SK-N-SH treated with all-trans-retinoic acid at 6 μM for 48 hours (cell line): Measurements from ENCODE around the gene TRABD2A.
A peak's percentile ranks its signal among the peaks of the same experiment; 100 is the strongest.

Experiments
- ATAC-seq: fragments of 200-7000 bp; cut with Tn5 transposase; 3 replicates; pipeline ENCODE4 v1.9.1; 2020; ENCODE audit warnings: mild to moderate bottlenecking, moderate library complexity
- BACH2 ChIP-seq: fragments of 250-450 bp; sonication (Bioruptor Pico); IDR thresholded peaks from 2 replicates; pipeline ENCODE4 v1.9.0; 2021; ENCODE audit warnings: mild to moderate bottlenecking, borderline replicate concordance
- CSDC2 ChIP-seq: fragments of 250-450 bp; sonication (Bioruptor Pico); IDR thresholded peaks from 2 replicates; pipeline ENCODE4 v1.5.0; 2020; ENCODE audit warnings: mild to moderate bottlenecking, moderate library complexity
- ESRRG ChIP-seq: fragments of 250-450 bp; sonication (Bioruptor Pico); IDR thresholded peaks from 2 replicates; pipeline ENCODE4 v1.6.1; 2021; ENCODE audit warnings: mild to moderate bottlenecking
- GLIS3 ChIP-seq: fragments of 250-450 bp; sonication (Bioruptor Pico); IDR thresholded peaks from 2 replicates; pipeline ENCODE4 v1.5.0; 2020; ENCODE audit warnings: mild to moderate bottlenecking, moderate library complexity
- ISL1 ChIP-seq: fragments of 250-450 bp; sonication (Bioruptor Pico); IDR thresholded peaks from 2 replicates; pipeline ENCODE4 v2.1.2; 2022; ENCODE audit warnings: mild to moderate bottlenecking, moderate library complexity
- OSR1 ChIP-seq: fragments of 250-450 bp; sonication (Bioruptor Pico); IDR thresholded peaks from 2 replicates; pipeline ENCODE4 v1.8.0; 2022; ENCODE audit warnings: moderate library complexity, mild to moderate bottlenecking, inconsistent platforms
- RARB ChIP-seq: fragments of 250-450 bp; sonication (Bioruptor Pico); IDR thresholded peaks from 2 replicates; pipeline ENCODE4 v1.8.0; 2021; ENCODE audit warnings: mild to moderate bottlenecking, moderate library complexity
- SNAI2 ChIP-seq: fragments of 250-450 bp; sonication (Bioruptor Pico); IDR thresholded peaks from 2 replicates; pipeline ENCODE4 v1.5.0; 2020; ENCODE audit warnings: mild to moderate bottlenecking, moderate library complexity
- TCF4 ChIP-seq: fragments of 250-450 bp; sonication (Bioruptor Pico); IDR thresholded peaks from 2 replicates; pipeline ENCODE4 v1.8.0; 2021; ENCODE audit warnings: mild to moderate bottlenecking, moderate library complexity, borderline replicate concordance
- TOX ChIP-seq: fragments of 250-450 bp; sonication (Bioruptor Pico); IDR thresholded peaks from 2 replicates; pipeline ENCODE4 v1.8.0; 2021; ENCODE audit warnings: mild to moderate bottlenecking, moderate library complexity, borderline replicate concordance
- ZC3H10 ChIP-seq: fragments of 250-450 bp; sonication (Bioruptor Pico); IDR thresholded peaks from 2 replicates; pipeline ENCODE4 v1.5.1; 2021; ENCODE audit warnings: mild to moderate bottlenecking, moderate library complexity
- ZFP30 ChIP-seq: fragments of 450-650 bp; formaldehyde crosslinking; IDR thresholded peaks from 2 replicates; pipeline ENCODE4 v1.5.0; 2022; ENCODE audit warnings: mild to moderate bottlenecking, moderate library complexity
- ZNF565 ChIP-seq: fragments of 450-650 bp; formaldehyde crosslinking; conservative IDR thresholded peaks from 2 replicates; pipeline ENCODE4 v1.5.0; 2020; ENCODE audit warnings: low read depth, mild to moderate bottlenecking, moderate library complexity
- ZNF70 ChIP-seq: fragments of 450-650 bp; formaldehyde crosslinking; IDR thresholded peaks from 2 replicates; pipeline ENCODE4 v1.5.0; 2020; ENCODE audit warnings: mild to moderate bottlenecking, moderate library complexity
- ZNF8 ChIP-seq: fragments of 450-650 bp; formaldehyde crosslinking; IDR thresholded peaks from 2 replicates; pipeline ENCODE4 v1.5.0; 2020; ENCODE audit warnings: mild to moderate bottlenecking, moderate library complexity
- TF ChIP-seq, protein P1 (sequence below): fragments of 250-450 bp; sonication (Bioruptor Pico); IDR thresholded peaks from 2 replicates; pipeline ENCODE4 v1.8.0; 2021; ENCODE audit warnings: low read depth, mild to moderate bottlenecking, moderate library complexity, borderline replicate concordance
- TF ChIP-seq, protein P2 (sequence below): fragments of 250-450 bp; sonication (Bioruptor Pico); IDR thresholded peaks from 2 replicates; pipeline ENCODE4 v1.5.0; 2020; ENCODE audit warnings: mild to moderate bottlenecking, moderate library complexity
- TF ChIP-seq, protein P3 (sequence below): fragments of 250-450 bp; sonication (Bioruptor Pico); IDR thresholded peaks from 2 replicates; pipeline ENCODE4 v1.5.1; 2021; ENCODE audit warnings: mild to moderate bottlenecking, moderate library complexity
- TF ChIP-seq, protein P4 (sequence below): fragments of 250-450 bp; sonication (Bioruptor Pico); IDR thresholded peaks from 2 replicates; pipeline ENCODE4 v1.8.0; 2020; ENCODE audit warnings: mild to moderate bottlenecking, moderate library complexity, borderline replicate concordance

Gene TRABD2A

DNA sequence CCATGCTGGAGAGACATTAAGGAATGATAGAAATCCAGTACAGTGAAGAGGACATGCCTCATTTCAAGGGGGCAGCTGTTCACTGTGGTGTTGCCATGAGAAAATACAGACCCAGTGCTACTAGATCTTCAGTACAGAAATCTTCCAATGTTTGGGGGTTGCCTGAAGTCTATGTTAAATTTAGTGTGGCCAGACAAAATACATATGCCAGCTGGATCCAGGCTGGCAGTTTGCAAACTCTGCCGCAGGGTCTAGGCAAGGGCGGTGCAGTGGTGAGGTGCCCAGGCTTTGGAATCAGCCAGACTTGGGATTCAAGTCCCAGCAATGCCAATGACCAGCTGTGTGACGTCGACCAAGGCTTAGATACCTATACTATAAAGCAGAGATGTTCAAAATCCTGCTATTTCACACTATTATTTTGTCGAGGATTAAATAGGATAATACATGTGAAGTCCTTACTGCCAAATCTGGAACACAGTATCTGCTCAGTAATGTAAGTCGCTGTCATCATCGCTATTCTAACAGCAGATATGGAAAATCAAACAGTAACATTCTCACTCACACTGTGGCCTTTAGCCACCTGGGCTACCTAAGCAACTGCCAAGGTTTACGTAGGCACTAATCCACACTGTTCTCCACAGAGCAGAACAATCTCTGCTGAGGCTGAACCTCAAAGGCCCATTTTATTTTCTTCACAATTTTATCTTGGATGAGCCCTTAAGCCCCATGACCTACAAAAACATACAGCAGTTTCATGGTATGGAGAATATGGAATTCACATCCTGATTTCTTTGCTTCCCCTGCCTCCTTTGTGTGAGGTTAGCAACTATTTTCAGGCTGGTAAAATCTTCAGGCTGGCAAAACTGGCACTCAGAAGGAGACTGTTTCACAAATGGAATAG, 18.7 kb upstream of the TRABD2A start:
- TF ChIP-seq OSR1 (CRISPR knock-in tag) (no peak), ZC3H10 (CRISPR knock-in tag) (no peak)
- TF ChIP-seq, protein P1, sequence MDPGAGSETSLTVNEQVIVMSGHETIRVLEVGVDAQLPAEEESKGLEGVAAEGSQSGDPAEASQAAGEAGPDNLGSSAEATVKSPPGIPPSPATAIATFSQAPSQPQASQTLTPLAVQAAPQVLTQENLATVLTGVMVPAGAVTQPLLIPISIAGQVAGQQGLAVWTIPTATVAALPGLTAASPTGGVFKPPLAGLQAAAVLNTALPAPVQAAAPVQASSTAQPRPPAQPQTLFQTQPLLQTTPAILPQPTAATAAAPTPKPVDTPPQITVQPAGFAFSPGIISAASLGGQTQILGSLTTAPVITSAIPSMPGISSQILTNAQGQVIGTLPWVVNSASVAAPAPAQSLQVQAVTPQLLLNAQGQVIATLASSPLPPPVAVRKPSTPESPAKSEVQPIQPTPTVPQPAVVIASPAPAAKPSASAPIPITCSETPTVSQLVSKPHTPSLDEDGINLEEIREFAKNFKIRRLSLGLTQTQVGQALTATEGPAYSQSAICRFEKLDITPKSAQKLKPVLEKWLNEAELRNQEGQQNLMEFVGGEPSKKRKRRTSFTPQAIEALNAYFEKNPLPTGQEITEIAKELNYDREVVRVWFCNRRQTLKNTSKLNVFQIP, result no peak
- TF ChIP-seq, all 23 proteins: peak for 0
- ATAC-seq, result no peak

DNA sequence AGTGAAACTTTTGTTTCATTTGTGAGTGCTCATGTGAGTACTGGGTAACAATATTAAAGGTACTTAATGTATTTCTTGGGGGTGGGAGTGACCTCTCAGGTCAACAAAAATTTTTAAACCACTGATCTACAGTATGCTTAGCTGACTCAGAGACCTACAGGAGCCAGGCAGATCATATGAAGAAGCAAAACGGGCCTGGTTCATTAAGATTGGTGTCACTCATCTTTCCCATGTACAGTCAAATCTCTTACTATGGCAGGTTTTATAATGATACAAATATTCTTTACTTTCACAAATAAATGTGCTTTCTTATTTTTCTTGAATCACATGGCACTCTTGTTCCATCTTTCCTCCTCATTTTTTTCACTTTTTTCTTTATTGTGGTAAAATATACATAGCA, 16.9 kb upstream of the TRABD2A start:
- no peak for TF ChIP-seq GLIS3 (CRISPR knock-in tag)
- TF ChIP-seq BACH2 (CRISPR knock-in tag), result no peak
- TF ChIP-seq SNAI2 (CRISPR knock-in tag), result no peak
- TF ChIP-seq ISL1 (CRISPR knock-in tag), result no peak
- TF ChIP-seq ZNF565 (CRISPR knock-in tag), result no peak
- TF ChIP-seq ZNF70 (CRISPR knock-in tag), result no peak
- TF ChIP-seq OSR1 (CRISPR knock-in tag), result no peak
- TF ChIP-seq ZNF8 (CRISPR knock-in tag), result no peak
- TF ChIP-seq, protein P2, sequence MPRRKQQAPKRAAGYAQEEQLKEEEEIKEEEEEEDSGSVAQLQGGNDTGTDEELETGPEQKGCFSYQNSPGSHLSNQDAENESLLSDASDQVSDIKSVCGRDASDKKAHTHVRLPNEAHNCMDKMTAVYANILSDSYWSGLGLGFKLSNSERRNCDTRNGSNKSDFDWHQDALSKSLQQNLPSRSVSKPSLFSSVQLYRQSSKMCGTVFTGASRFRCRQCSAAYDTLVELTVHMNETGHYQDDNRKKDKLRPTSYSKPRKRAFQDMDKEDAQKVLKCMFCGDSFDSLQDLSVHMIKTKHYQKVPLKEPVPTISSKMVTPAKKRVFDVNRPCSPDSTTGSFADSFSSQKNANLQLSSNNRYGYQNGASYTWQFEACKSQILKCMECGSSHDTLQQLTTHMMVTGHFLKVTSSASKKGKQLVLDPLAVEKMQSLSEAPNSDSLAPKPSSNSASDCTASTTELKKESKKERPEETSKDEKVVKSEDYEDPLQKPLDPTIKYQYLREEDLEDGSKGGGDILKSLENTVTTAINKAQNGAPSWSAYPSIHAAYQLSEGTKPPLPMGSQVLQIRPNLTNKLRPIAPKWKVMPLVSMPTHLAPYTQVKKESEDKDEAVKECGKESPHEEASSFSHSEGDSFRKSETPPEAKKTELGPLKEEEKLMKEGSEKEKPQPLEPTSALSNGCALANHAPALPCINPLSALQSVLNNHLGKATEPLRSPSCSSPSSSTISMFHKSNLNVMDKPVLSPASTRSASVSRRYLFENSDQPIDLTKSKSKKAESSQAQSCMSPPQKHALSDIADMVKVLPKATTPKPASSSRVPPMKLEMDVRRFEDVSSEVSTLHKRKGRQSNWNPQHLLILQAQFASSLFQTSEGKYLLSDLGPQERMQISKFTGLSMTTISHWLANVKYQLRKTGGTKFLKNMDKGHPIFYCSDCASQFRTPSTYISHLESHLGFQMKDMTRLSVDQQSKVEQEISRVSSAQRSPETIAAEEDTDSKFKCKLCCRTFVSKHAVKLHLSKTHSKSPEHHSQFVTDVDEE (CRISPR knock-in tag), result no peak
- TF ChIP-seq TCF4, result no peak
- no peak for TF ChIP-seq TOX
- TF ChIP-seq RARB, result no peak
- TF ChIP-seq, protein P3, sequence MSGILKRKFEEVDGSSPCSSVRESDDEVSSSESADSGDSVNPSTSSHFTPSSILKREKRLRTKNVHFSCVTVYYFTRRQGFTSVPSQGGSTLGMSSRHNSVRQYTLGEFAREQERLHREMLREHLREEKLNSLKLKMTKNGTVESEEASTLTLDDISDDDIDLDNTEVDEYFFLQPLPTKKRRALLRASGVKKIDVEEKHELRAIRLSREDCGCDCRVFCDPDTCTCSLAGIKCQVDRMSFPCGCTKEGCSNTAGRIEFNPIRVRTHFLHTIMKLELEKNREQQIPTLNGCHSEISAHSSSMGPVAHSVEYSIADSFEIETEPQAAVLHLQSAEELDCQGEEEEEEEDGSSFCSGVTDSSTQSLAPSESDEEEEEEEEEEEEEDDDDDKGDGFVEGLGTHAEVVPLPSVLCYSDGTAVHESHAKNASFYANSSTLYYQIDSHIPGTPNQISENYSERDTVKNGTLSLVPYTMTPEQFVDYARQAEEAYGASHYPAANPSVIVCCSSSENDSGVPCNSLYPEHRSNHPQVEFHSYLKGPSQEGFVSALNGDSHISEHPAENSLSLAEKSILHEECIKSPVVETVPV (CRISPR knock-in tag), result no peak
- no peak for TF ChIP-seq ESRRG (CRISPR knock-in tag)
- TF ChIP-seq ZC3H10 (CRISPR knock-in tag), result no peak
- no peak for TF ChIP-seq CSDC2 (CRISPR knock-in tag)
- peak; percentile 25 for ATAC-seq

DNA sequence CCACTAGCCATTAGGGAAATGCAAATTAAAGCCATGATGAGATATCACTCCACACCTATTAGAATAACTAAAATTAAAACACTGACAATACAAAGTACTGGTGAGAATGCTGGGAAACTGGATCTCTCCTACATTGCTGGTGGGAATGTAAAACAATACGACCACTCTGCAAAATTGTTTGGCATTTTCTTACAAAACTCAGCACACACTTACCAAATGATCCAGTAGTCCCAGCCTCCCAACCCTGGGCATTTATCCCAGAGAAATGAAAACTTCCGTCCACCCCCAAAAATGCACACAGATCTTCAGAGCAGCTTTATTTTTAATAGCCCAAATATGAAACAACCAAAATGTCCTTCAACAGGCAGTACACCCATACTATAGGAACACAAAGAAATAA, 15.7 kb upstream of the TRABD2A start:
- ATAC-seq, result no peak
- TF ChIP-seq, protein P4, sequence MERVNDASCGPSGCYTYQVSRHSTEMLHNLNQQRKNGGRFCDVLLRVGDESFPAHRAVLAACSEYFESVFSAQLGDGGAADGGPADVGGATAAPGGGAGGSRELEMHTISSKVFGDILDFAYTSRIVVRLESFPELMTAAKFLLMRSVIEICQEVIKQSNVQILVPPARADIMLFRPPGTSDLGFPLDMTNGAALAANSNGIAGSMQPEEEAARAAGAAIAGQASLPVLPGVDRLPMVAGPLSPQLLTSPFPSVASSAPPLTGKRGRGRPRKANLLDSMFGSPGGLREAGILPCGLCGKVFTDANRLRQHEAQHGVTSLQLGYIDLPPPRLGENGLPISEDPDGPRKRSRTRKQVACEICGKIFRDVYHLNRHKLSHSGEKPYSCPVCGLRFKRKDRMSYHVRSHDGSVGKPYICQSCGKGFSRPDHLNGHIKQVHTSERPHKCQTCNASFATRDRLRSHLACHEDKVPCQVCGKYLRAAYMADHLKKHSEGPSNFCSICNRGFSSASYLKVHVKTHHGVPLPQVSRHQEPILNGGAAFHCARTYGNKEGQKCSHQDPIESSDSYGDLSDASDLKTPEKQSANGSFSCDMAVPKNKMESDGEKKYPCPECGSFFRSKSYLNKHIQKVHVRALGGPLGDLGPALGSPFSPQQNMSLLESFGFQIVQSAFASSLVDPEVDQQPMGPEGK, result no peak
- TF ChIP-seq, protein P2 (CRISPR knock-in tag), result no peak
- TF ChIP-seq ZFP30 (no peak), ZC3H10 (CRISPR knock-in tag) (no peak), OSR1 (CRISPR knock-in tag) (no peak)
